ENCODE data around the gene PICALM.

DNA sequence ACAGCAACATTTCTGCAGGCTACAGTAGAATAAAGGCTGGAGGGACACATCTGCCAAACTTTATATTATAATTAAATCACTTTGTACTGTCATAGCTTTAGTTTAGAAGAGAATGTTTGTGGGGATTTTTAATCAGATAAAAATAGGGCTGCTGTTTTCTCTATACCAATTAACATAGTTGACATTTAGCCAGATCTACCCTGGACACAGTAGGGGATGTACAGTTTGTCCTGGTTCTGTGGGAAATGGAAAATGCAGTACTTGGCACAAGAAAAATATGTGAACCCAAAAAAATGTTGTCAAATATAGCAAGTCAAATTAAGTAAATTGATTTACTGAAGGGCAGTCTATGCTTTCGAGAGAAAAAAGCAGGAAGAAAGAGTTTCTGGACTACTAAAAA, 20.8 kb upstream of the PICALM start:
- TF ChIP-seq TAF1 (IDR thresholded peaks at IDR 0.05; ENCODE audit: low read depth) = no peak
- no peak for TF ChIP-seq YY1 (IDR thresholded peaks at IDR 0.05; ENCODE audit: low read depth)
- TF ChIP-seq, protein P1, sequence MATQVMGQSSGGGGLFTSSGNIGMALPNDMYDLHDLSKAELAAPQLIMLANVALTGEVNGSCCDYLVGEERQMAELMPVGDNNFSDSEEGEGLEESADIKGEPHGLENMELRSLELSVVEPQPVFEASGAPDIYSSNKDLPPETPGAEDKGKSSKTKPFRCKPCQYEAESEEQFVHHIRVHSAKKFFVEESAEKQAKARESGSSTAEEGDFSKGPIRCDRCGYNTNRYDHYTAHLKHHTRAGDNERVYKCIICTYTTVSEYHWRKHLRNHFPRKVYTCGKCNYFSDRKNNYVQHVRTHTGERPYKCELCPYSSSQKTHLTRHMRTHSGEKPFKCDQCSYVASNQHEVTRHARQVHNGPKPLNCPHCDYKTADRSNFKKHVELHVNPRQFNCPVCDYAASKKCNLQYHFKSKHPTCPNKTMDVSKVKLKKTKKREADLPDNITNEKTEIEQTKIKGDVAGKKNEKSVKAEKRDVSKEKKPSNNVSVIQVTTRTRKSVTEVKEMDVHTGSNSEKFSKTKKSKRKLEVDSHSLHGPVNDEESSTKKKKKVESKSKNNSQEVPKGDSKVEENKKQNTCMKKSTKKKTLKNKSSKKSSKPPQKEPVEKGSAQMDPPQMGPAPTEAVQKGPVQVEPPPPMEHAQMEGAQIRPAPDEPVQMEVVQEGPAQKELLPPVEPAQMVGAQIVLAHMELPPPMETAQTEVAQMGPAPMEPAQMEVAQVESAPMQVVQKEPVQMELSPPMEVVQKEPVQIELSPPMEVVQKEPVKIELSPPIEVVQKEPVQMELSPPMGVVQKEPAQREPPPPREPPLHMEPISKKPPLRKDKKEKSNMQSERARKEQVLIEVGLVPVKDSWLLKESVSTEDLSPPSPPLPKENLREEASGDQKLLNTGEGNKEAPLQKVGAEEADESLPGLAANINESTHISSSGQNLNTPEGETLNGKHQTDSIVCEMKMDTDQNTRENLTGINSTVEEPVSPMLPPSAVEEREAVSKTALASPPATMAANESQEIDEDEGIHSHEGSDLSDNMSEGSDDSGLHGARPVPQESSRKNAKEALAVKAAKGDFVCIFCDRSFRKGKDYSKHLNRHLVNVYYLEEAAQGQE (IDR thresholded peaks at IDR 0.05; ENCODE audit: low read depth) = no peak
- TF ChIP-seq EP300 (IDR thresholded peaks at IDR 0.05; ENCODE audit: borderline replicate concordance) = no peak; the same call in 1 of the 2 replicates
- TF ChIP-seq RAD21 (IDR thresholded peaks at IDR 0.05; ENCODE audit: low read depth) = no peak
- TF ChIP-seq ZBTB7A (IDR thresholded peaks at IDR 0.05; ENCODE audit: low read depth) = no peak
- peak; percentile 59 for TF ChIP-seq TEAD4 (IDR thresholded peaks at IDR 0.05)
- TF ChIP-seq CEBPB (IDR thresholded peaks at IDR 0.05) = no peak
- TF ChIP-seq EGR1 (IDR thresholded peaks at IDR 0.05) = no peak
- TF ChIP-seq, protein P2, sequence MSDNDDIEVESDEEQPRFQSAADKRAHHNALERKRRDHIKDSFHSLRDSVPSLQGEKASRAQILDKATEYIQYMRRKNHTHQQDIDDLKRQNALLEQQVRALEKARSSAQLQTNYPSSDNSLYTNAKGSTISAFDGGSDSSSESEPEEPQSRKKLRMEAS (IDR thresholded peaks at IDR 0.05) = no peak
- TF ChIP-seq FOXM1 (IDR thresholded peaks at IDR 0.05; ENCODE audit: borderline replicate concordance, low read depth) = no peak
